Non-pigmented ciliary epithelial cell (primary cell): ENCODE data around the gene ACOT11.

Experiments
- DNase-seq: peaks from one replicate; pipeline ENCODE4 v3.0.0-alpha.2; 2010; ENCODE audit warnings: low read depth

The ACOT11 gene

GRCh38 chr1:54645806-54646676, 98.0 kb downstream of the ACOT11 start:
- DNase-seq: no peak

GRCh38 chr1:54649130-54649898, 101.3 kb downstream of the ACOT11 start:
- DNase-seq: no peak

- DNase-seq: no peak
Measured at GRCh38 chr1:54649921-54650320, 101.9 kb downstream of the ACOT11 start.

GRCh38 chr1:54650417-54650816, 102.4 kb downstream of the ACOT11 start:
- DNase-seq: no peak

- DNase-seq: no peak
Measured at GRCh38 chr1:54651608-54652007, 103.6 kb downstream of the ACOT11 start.

GRCh38 chr1:54652168-54652567, 104.1 kb downstream of the ACOT11 start:
- no peak for DNase-seq

- DNase-seq: peak; percentile 2
Measured at GRCh38 chr1:54653036-54653435, 105.0 kb downstream of the ACOT11 start.

GRCh38 chr1:54658164-54658913, 110.3 kb downstream of the ACOT11 start:
- no peak for DNase-seq
